Tibial nerve (tissue), 4 donors: Measurements from ENCODE around the gene SLC25A4.

Experiments used
- CTCF ChIP-seq, 5 experiments: fragments of 200-600 bp in 3 of 5; fragments of 450-650 bp in 2 of 5; sonication (generic) in 3 of 5; IDR thresholded peaks; one replicate each; pipeline ENCODE4 v1.5.1; 2016 to 2019; ENCODE audit warnings: antibody characterized with exemption in 5 of 5, mild to moderate bottlenecking in 3 of 5, moderate library complexity in 2 of 5
- EP300 ChIP-seq, 2 donors: sonication (generic); formaldehyde crosslinking; IDR thresholded peaks; one replicate each; pipeline ENCODE4 v1.6.1; 2017; ENCODE audit warnings: antibody characterized with exemption in 2 of 2, mild to moderate bottlenecking in 1 of 2
- POLR2A ChIP-seq, 2 donors: fragments of 450-650 bp; IDR thresholded peaks; one replicate each; pipeline ENCODE4 v1.6.1; 2017; ENCODE audit warnings: antibody characterized with exemption in 2 of 2, mild to moderate bottlenecking in 2 of 2, moderate library complexity in 2 of 2

- TF ChIP-seq POLR2A (IDR thresholded peaks at IDR 0.05) (no peak), CTCF (IDR thresholded peaks at IDR 0.05) (no peak), EP300 (IDR thresholded peaks at IDR 0.05) (no peak)
Observed at GRCh38 chr4:185179488-185179887, 36.4 kb downstream of the SLC25A4 start.
